ENCODE measurements around the gene RNF182.

DNA sequence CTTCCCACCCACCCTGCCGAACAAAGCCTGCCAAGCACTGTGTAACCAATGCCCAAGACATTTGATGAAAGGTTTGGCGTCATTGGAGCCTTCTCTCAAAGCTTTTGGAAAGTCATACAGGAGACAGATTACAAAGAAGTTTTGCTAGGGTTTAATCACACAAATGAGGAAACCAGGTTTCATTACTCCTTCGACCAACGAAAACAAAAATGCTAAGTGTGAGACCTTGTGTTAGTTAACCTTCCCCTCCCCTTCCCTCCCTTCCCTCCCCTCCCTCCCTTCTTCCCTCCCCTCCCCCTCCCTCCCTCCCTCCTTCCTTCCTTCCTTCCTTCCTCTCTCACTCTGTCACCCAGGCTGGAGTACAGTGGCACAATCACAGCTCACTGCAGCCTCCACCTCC is 96.7 kb downstream of the RNF182 start:
- TF ChIP-seq TAF1 (IDR thresholded peaks at IDR 0.05; ENCODE audit: low read depth) (no peak), EGR1 (IDR thresholded peaks at IDR 0.05) (no peak), CEBPB (IDR thresholded peaks at IDR 0.05) (no peak), EP300 (IDR thresholded peaks at IDR 0.05; ENCODE audit: borderline replicate concordance) (no peak), CREB1 (IDR thresholded peaks at IDR 0.05; ENCODE audit: low read depth) (no peak), RAD21 (IDR thresholded peaks at IDR 0.05; ENCODE audit: low read depth) (no peak), NFIC (IDR thresholded peaks at IDR 0.05) (no peak), YY1 (IDR thresholded peaks at IDR 0.05; ENCODE audit: low read depth) (no peak), FOXM1 (IDR thresholded peaks at IDR 0.05; ENCODE audit: borderline replicate concordance, low read depth) (no peak)
- TF ChIP-seq, protein P1, sequence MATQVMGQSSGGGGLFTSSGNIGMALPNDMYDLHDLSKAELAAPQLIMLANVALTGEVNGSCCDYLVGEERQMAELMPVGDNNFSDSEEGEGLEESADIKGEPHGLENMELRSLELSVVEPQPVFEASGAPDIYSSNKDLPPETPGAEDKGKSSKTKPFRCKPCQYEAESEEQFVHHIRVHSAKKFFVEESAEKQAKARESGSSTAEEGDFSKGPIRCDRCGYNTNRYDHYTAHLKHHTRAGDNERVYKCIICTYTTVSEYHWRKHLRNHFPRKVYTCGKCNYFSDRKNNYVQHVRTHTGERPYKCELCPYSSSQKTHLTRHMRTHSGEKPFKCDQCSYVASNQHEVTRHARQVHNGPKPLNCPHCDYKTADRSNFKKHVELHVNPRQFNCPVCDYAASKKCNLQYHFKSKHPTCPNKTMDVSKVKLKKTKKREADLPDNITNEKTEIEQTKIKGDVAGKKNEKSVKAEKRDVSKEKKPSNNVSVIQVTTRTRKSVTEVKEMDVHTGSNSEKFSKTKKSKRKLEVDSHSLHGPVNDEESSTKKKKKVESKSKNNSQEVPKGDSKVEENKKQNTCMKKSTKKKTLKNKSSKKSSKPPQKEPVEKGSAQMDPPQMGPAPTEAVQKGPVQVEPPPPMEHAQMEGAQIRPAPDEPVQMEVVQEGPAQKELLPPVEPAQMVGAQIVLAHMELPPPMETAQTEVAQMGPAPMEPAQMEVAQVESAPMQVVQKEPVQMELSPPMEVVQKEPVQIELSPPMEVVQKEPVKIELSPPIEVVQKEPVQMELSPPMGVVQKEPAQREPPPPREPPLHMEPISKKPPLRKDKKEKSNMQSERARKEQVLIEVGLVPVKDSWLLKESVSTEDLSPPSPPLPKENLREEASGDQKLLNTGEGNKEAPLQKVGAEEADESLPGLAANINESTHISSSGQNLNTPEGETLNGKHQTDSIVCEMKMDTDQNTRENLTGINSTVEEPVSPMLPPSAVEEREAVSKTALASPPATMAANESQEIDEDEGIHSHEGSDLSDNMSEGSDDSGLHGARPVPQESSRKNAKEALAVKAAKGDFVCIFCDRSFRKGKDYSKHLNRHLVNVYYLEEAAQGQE (IDR thresholded peaks at IDR 0.05; ENCODE audit: low read depth), result no peak
- TF ChIP-seq, protein P2, sequence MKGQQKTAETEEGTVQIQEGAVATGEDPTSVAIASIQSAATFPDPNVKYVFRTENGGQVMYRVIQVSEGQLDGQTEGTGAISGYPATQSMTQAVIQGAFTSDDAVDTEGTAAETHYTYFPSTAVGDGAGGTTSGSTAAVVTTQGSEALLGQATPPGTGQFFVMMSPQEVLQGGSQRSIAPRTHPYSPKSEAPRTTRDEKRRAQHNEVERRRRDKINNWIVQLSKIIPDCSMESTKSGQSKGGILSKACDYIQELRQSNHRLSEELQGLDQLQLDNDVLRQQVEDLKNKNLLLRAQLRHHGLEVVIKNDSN (IDR thresholded peaks at IDR 0.05), result no peak
